Measurements from ENCODE around the gene DROSHA.

The DROSHA gene

GRCh38 chr5:31436851-31437250, 95.0 kb downstream of the DROSHA start:
- no peak overlapping the region for H3K4me3 ChIP-seq (ENCODE audit: low read length)
- H3K9me3 ChIP-seq (replicated peaks; ENCODE audit: insufficient read depth, low read length), result no peaks in the 10 kb centered on the region
- no peak for TF ChIP-seq EZH2phosphoT487 (IDR thresholded peaks at IDR 0.05; ENCODE audit: low read length)
- no peak for TF ChIP-seq EZH2 (optimal IDR thresholded peaks at IDR 0.05; ENCODE audit: low read depth, low read length)
- no peak for TF ChIP-seq CTCF (IDR thresholded peaks at IDR 0.05; ENCODE audit: low read length)
- no peaks in the 10 kb centered on the region for H3K9me2 ChIP-seq (replicated peaks; ENCODE audit: insufficient read depth, low read length)
- H4K20me1 ChIP-seq (ENCODE audit: insufficient read depth, low read length), result no peaks in the 10 kb centered on the region; the same call in 1 of the 2 replicates
- no peak overlapping the region for H3K27ac ChIP-seq (ENCODE audit: low read length)
- no peaks in the 10 kb centered on the region for H3K79me2 ChIP-seq (ENCODE audit: low read length)
- H3K4me2 ChIP-seq (ENCODE audit: low read depth, low read length), result no peak overlapping the region
- 0 out of 2 replicates have a peak, but pooled peaks cover 5% of the 10 kb centered on the region for H3K36me3 ChIP-seq (replicated peaks; ENCODE audit: insufficient read depth, low read length)
- H3K4me1 ChIP-seq (ENCODE audit: low read length), result no peaks in the 10 kb centered on the region
- no peaks in the 10 kb centered on the region for H3F3A ChIP-seq (ENCODE audit: insufficient read depth, low read length)
- no peak overlapping the region for H3K9ac ChIP-seq (ENCODE audit: low read length)
- DNase-seq, result no peak
- H3K27me3 ChIP-seq (replicated peaks; ENCODE audit: insufficient read depth, low read length), result no peaks in the 10 kb centered on the region
- no peak overlapping the region for H2AFZ ChIP-seq (ENCODE audit: low read length)

- Histone ChIP-seq H2AFZ (ENCODE audit: low read length) (no peak overlapping the region), H4K20me1 (ENCODE audit: insufficient read depth, low read length) (no peaks in the 10 kb centered on the region; the same call in 1 of the 2 replicates), H3K9ac (ENCODE audit: low read length) (no peak overlapping the region), H3K9me2 (replicated peaks; ENCODE audit: insufficient read depth, low read length) (no peaks in the 10 kb centered on the region), H3F3A (ENCODE audit: insufficient read depth, low read length) (no peaks in the 10 kb centered on the region), H3K9me3 (replicated peaks; ENCODE audit: insufficient read depth, low read length) (no peaks in the 10 kb centered on the region), H3K27ac (ENCODE audit: low read length) (no peak overlapping the region), H3K79me2 (ENCODE audit: low read length) (no peaks in the 10 kb centered on the region), H3K4me1 (ENCODE audit: low read length) (no peaks in the 10 kb centered on the region), H3K4me2 (ENCODE audit: low read depth, low read length) (no peak overlapping the region), H3K4me3 (ENCODE audit: low read length) (no peak overlapping the region), H3K36me3 (replicated peaks; ENCODE audit: insufficient read depth, low read length) (0 out of 2 replicates have a peak, but pooled peaks cover 5% of the 10 kb centered on the region), H3K27me3 (replicated peaks; ENCODE audit: insufficient read depth, low read length) (no peaks in the 10 kb centered on the region)
- no peak for TF ChIP-seq EZH2 (optimal IDR thresholded peaks at IDR 0.05; ENCODE audit: low read depth, low read length)
- DNase-seq, result no peak
Measured at GRCh38 chr5:31435730-31436129, 96.2 kb downstream of the DROSHA start.

DNA sequence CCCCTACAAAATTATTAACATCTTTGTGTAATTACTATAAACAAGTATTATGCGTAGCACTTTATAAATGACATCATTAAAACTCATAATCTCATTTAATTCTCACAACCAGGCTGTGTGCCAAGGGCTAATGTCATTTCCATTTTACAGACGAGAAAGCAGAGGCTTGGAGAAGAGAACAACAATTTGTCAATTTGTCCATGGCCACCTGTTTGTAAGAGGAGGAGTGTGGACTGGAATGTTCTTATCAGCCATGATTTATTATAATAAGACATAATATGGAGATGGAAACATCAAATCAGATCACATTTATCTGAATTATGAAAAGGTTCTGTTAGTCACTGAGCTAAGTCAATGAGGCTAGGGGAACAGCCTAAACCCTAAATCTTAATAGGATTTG, 97.0 kb downstream of the DROSHA start:
- Histone ChIP-seq H3K9ac (ENCODE audit: low read length) (no peak overlapping the region), H3K9me2 (replicated peaks; ENCODE audit: insufficient read depth, low read length) (no peaks in the 10 kb centered on the region), H4K20me1 (ENCODE audit: insufficient read depth, low read length) (no peaks in the 10 kb centered on the region; the same call in 1 of the 2 replicates), H3K9me3 (replicated peaks; ENCODE audit: insufficient read depth, low read length) (no peaks in the 10 kb centered on the region), H3K27me3 (replicated peaks; ENCODE audit: insufficient read depth, low read length) (no peaks in the 10 kb centered on the region), H3K4me1 (ENCODE audit: low read length) (no peaks in the 10 kb centered on the region), H3K4me3 (ENCODE audit: low read length) (no peak overlapping the region), H3K79me2 (ENCODE audit: low read length) (no peaks in the 10 kb centered on the region), H2AFZ (ENCODE audit: low read length) (no peak overlapping the region), H3K36me3 (replicated peaks; ENCODE audit: insufficient read depth, low read length) (0 out of 2 replicates have a peak, but pooled peaks cover 5% of the 10 kb centered on the region), H3K27ac (ENCODE audit: low read length) (no peak overlapping the region), H3F3A (ENCODE audit: insufficient read depth, low read length) (no peaks in the 10 kb centered on the region), H3K4me2 (ENCODE audit: low read depth, low read length) (no peak overlapping the region)
- DNase-seq, result no peak
- TF ChIP-seq CTCF (IDR thresholded peaks at IDR 0.05; ENCODE audit: low read length) (no peak), EZH2phosphoT487 (IDR thresholded peaks at IDR 0.05; ENCODE audit: low read length) (no peak), EZH2 (optimal IDR thresholded peaks at IDR 0.05; ENCODE audit: low read depth, low read length) (no peak)

GRCh38 chr5:31433229-31433628, 98.7 kb downstream of the DROSHA start:
- 0 out of 2 replicates have a peak, but pooled peaks cover 5% of the 10 kb centered on the region for H3K36me3 ChIP-seq (replicated peaks; ENCODE audit: insufficient read depth, low read length)
- TF ChIP-seq EZH2 (optimal IDR thresholded peaks at IDR 0.05; ENCODE audit: low read depth, low read length) (no peak), CTCF (IDR thresholded peaks at IDR 0.05; ENCODE audit: low read length) (no peak), EZH2phosphoT487 (IDR thresholded peaks at IDR 0.05; ENCODE audit: low read length) (no peak)

More at GRCh38 chr5:31433229-31433628, 98.7 kb downstream of the DROSHA start:
- Histone ChIP-seq H3F3A (ENCODE audit: insufficient read depth, low read length) (no peaks in the 10 kb centered on the region), H3K9me2 (replicated peaks; ENCODE audit: insufficient read depth, low read length) (no peaks in the 10 kb centered on the region), H3K4me1 (ENCODE audit: low read length) (no peaks in the 10 kb centered on the region), H3K9ac (ENCODE audit: low read length) (no peak overlapping the region), H3K27ac (ENCODE audit: low read length) (no peak overlapping the region), H4K20me1 (ENCODE audit: insufficient read depth, low read length) (no peaks in the 10 kb centered on the region; the same call in 1 of the 2 replicates), H3K4me3 (ENCODE audit: low read length) (no peak overlapping the region), H2AFZ (ENCODE audit: low read length) (no peak overlapping the region), H3K9me3 (replicated peaks; ENCODE audit: insufficient read depth, low read length) (no peaks in the 10 kb centered on the region), H3K27me3 (replicated peaks; ENCODE audit: insufficient read depth, low read length) (no peaks in the 10 kb centered on the region), H3K79me2 (ENCODE audit: low read length) (no peaks in the 10 kb centered on the region), H3K4me2 (ENCODE audit: low read depth, low read length) (no peak overlapping the region)
- DNase-seq, result no peak

Measured in MM.1S (cell line).